GM23248 (cell line): ENCODE data around the gene NEXN. TPM values are rescaled to one million over a fixed set of nuclear protein-coding genes. Genes with fewer than 3 reads are reported as not detected.

Experiments used
- DNase-seq: peaks from one replicate; pipeline ENCODE4 v3.0.0-alpha.2; 2015
- H2AFZ ChIP-seq: fragments of 200-600 bp; sonication (generic); 2 replicates; pipeline ENCODE4 v1.6.1; 2016; ENCODE audit warnings: antibody characterized with exemption
- H3F3A ChIP-seq: fragments of 200-600 bp; sonication (generic); 2 replicates; pipeline ENCODE4 v1.6.1; 2016; ENCODE audit warnings: mild to moderate bottlenecking, antibody characterized with exemption, mixed run types; ENCODE audit not compliant: insufficient read depth
- H3K27ac ChIP-seq: fragments of 200-600 bp; sonication (generic); 2 replicates; pipeline ENCODE4 v1.5.1; 2016; ENCODE audit warnings: mild to moderate bottlenecking
- H3K27me3 ChIP-seq: fragments of 200-600 bp; sonication (generic); replicated peaks from 2 replicates; pipeline ENCODE4 v1.6.1; 2016; ENCODE audit warnings: mild to moderate bottlenecking; ENCODE audit not compliant: insufficient read depth
- H3K36me3 ChIP-seq: fragments of 200-600 bp; sonication (generic); 2 replicates; pipeline ENCODE4 v1.6.1; 2016; ENCODE audit warnings: low read depth, mild to moderate bottlenecking
- H3K4me1 ChIP-seq: fragments of 200-600 bp; sonication (generic); 2 replicates; pipeline ENCODE4 v1.6.1; 2016; ENCODE audit warnings: mild to moderate bottlenecking; ENCODE audit not compliant: insufficient read depth
- H3K4me2 ChIP-seq: fragments of 200-600 bp; sonication (generic); one replicate; pipeline ENCODE4 v1.6.1; 2016; ENCODE audit warnings: mild to moderate bottlenecking; ENCODE audit not compliant: unreplicated experiment
- H3K4me3 ChIP-seq: fragments of 200-600 bp; sonication (generic); 2 replicates; pipeline ENCODE4 v1.5.1; 2016; ENCODE audit warnings: mild to moderate bottlenecking
- H3K79me2 ChIP-seq: fragments of 200-600 bp; sonication (generic); 2 replicates; pipeline ENCODE4 v1.6.1; 2016; ENCODE audit warnings: mild to moderate bottlenecking; ENCODE audit not compliant: insufficient read depth
- H3K9ac ChIP-seq: fragments of 200-600 bp; sonication (generic); 2 replicates; pipeline ENCODE4 v1.6.1; 2016; ENCODE audit warnings: mild to moderate bottlenecking
- H3K9me2 ChIP-seq: fragments of 200-600 bp; sonication (generic); 2 replicates; pipeline ENCODE4 v1.6.1; 2016; ENCODE audit warnings: mixed run types, mild to moderate bottlenecking, moderate library complexity; ENCODE audit not compliant: insufficient read depth
- H3K9me3 ChIP-seq: fragments of 200-600 bp; sonication (generic); one replicate; pipeline ENCODE4 v1.6.1; 2017; ENCODE audit warnings: low read depth
- H4K20me1 ChIP-seq: fragments of 200-600 bp; sonication (generic); 2 replicates; pipeline ENCODE4 v1.6.0; 2016; ENCODE audit not compliant: insufficient read depth
- EZH2 ChIP-seq: fragments of 200-600 bp; sonication (generic); IDR thresholded peaks from 2 replicates; pipeline ENCODE4 v1.6.1; 2018; ENCODE audit warnings: antibody characterized with exemption, mild to moderate bottlenecking; ENCODE audit not compliant: insufficient read depth, poor library complexity, severe bottlenecking
- EZH2phosphoT487 ChIP-seq: fragments of 200-600 bp; sonication (generic); IDR thresholded peaks from 2 replicates; pipeline ENCODE4 v1.6.1; 2018; ENCODE audit warnings: antibody characterized with exemption, moderate library complexity, mild to moderate bottlenecking, low read depth; ENCODE audit not compliant: insufficient read depth
- WGBS, 2 experiments: methylation state at CpG; one replicate each; pipeline ENCODE4 v1.1.6; 2015 to 2017; ENCODE audit warnings: low lambda C conversion rate in 2 of 2, low coverage in 1 of 2; ENCODE audit errors: missing lambda C conversion rate in 2 of 2; 5-methylcytosine and 5-hydroxymethylcytosine counted together
- in situ Hi-C: fragments of 300-500 bp; cut with MboI; formaldehyde crosslinking; loops from 2 replicates; pipeline ENCODE4 v1.15.0; 2020
- polyA plus RNA-seq: library from polyadenylated mRNA; unstranded; fragments of >200 nt; fragmentation: Nextera tagmentation; extraction: Ambion mirVana; gene quantifications from 2 replicates; pipeline ENCODE4 v1.2.1, GENCODE V29; 2016
- total RNA-seq: library from RNA; depleted of rRNA; stranded (reverse); fragments of >200 nt; shearing (Covaris generic); gene quantifications from 2 replicates; pipeline ENCODE4 v1.2.3, GENCODE V29; 2014

Gene NEXN
- total and polyA plus RNA-seq, 2 experiments from 2014 or later: 17.2 to 70.4 TPM

- H3K27me3 ChIP-seq: no peaks in the 10 kb centered on the region
- no peaks in the 10 kb centered on the region for H3K9me2 ChIP-seq
- H3K9ac ChIP-seq: no peak overlapping the region
- H3K4me3 ChIP-seq: no peak overlapping the region
- H3K36me3 ChIP-seq: 0 out of 2 replicates have a peak, but pooled peaks cover 3% of the 10 kb centered on the region
- no peak overlapping the region for H3K27ac ChIP-seq
- in situ Hi-C loops: no loop called here
- no peaks in the 10 kb centered on the region for H4K20me1 ChIP-seq
- no peak overlapping the region for H2AFZ ChIP-seq
- DNase-seq: peak; percentile 49
- H3K9me3 ChIP-seq: no peaks in the 10 kb centered on the region
- peaks cover 6% of the 10 kb centered on the region for H3F3A ChIP-seq
- no peak for TF ChIP-seq EZH2
- no peak for TF ChIP-seq EZH2phosphoT487
- H3K4me2 ChIP-seq: no peak overlapping the region
- WGBS, 2 experiments: 76 to 79% methylated on average over 4 of the region's 4 CpGs
- H3K79me2 ChIP-seq: peaks cover 9% of the 10 kb centered on the region; the same call in 1 of the 2 replicates
- peaks cover 21% of the 10 kb centered on the region for H3K4me1 ChIP-seq
These were observed 11.5 kb upstream of the NEXN start for GRCh38 chr1:77876884-77877283.

- no peak overlapping the region for H3K4me3 ChIP-seq
- 100% methylated on average over 1 of the region's 1 CpG for WGBS, 2 experiments
- H2AFZ ChIP-seq: no peak overlapping the region
- DNase-seq: no peak
- H4K20me1 ChIP-seq: no peaks in the 10 kb centered on the region
- no peak overlapping the region for H3K27ac ChIP-seq
- H3K9ac ChIP-seq: no peak overlapping the region
- no peaks in the 10 kb centered on the region for H3K36me3 ChIP-seq
- TF ChIP-seq EZH2: no peak
- no peak for TF ChIP-seq EZH2phosphoT487
- no peak overlapping the region for H3K4me2 ChIP-seq
- 0 out of 2 replicates have a peak, but pooled peaks cover 9% of the 10 kb centered on the region for H3K4me1 ChIP-seq
- H3K27me3 ChIP-seq: no peaks in the 10 kb centered on the region
- H3K79me2 ChIP-seq: peaks cover 35% of the 10 kb centered on the region
- H3F3A ChIP-seq: no peaks in the 10 kb centered on the region
- H3K9me3 ChIP-seq: no peaks in the 10 kb centered on the region
- H3K9me2 ChIP-seq: no peaks in the 10 kb centered on the region
- in situ Hi-C loops: no loop called here
These were observed 7.4 kb upstream of the NEXN start for GRCh38 chr1:77881061-77881460.

DNA sequence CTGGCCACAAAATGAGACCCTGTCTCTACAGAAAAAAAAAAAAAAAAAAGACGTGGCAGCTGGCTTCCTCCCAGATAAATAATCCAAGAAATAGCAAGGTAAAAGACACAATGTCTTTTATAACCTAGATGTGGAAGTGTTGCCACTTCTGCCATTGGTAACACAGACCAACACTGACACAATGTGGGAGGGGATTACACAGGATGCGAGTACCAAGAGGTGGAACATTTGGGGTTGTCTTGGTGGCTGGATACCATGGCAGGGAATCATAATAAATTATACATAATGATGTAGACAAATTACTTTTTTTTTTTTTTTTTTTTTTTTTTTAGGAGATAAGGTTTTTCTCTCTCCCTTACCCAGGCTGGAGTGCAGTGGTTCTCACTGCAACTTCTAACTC is 6.0 kb upstream of the NEXN start:
- Histone ChIP-seq H3K27me3 (no peaks in the 10 kb centered on the region), H2AFZ (no peak overlapping the region), H3K9me3 (no peaks in the 10 kb centered on the region), H3K9ac (no peak overlapping the region), H3K9me2 (no peaks in the 10 kb centered on the region), H3K36me3 (no peaks in the 10 kb centered on the region), H3K27ac (no peak overlapping the region), H3K79me2 (peaks cover 43% of the 10 kb centered on the region), H3F3A (peaks cover 2% of the 10 kb centered on the region; the same call in 1 of the 2 replicates), H4K20me1 (no peaks in the 10 kb centered on the region), H3K4me3 (no peak overlapping the region), H3K4me2 (no peak overlapping the region), H3K4me1 (peaks cover 3% of the 10 kb centered on the region; the same call in 1 of the 2 replicates)
- in situ Hi-C loops: no loop called here
- DNase-seq: no peak
- 73 to 80% methylated on average over 2 of the region's 2 CpGs for WGBS, 2 experiments
- TF ChIP-seq EZH2 (no peak), EZH2phosphoT487 (no peak)

- Histone ChIP-seq H3K79me2 (peaks cover 93% of the 10 kb centered on the region), H3K9ac (peak overlapping the region; percentile 90), H3F3A (peaks cover 27% of the 10 kb centered on the region)
These were observed 588 bp downstream of the NEXN start for GRCh38 chr1:77888781-77889642.

More at GRCh38 chr1:77888781-77889642, 588 bp downstream of the NEXN start:
- no peaks in the 10 kb centered on the region for H3K9me2 ChIP-seq
- H3K27ac ChIP-seq: peak overlapping the region; percentile 79
- in situ Hi-C loops: no loop called here
- H3K36me3 ChIP-seq: peaks cover 2% of the 10 kb centered on the region; the same call in 1 of the 2 replicates
- H3K4me2 ChIP-seq: peak overlapping the region; percentile 99
- H3K4me3 ChIP-seq: peak overlapping the region; percentile 80
- TF ChIP-seq EZH2phosphoT487: no peak
- no peak for TF ChIP-seq EZH2
- H3K4me1 ChIP-seq: peaks cover 21% of the 10 kb centered on the region
- H3K9me3 ChIP-seq: no peaks in the 10 kb centered on the region
- DNase-seq: peak; percentile 77
- no peaks in the 10 kb centered on the region for H4K20me1 ChIP-seq
- peak overlapping the region; percentile 84 for H2AFZ ChIP-seq
- no peaks in the 10 kb centered on the region for H3K27me3 ChIP-seq
- WGBS, 2 experiments: 1% methylated on average over 37 to 42 of the region's 46 CpGs
